ENCODE measurements around the gene STUB1.
A peak's percentile ranks its signal among the peaks of the same experiment; 100 is the strongest.

Gene STUB1

GRCh38 chr16:721765-722540 is 41.7 kb downstream of the STUB1 start:
- Histone ChIP-seq H3K27me3 (replicated peaks; ENCODE audit: insufficient read depth, low read length) (peaks cover 17% of the 10 kb centered on the region), H3K79me2 (ENCODE audit: low read length) (peaks cover 9% of the 10 kb centered on the region; the same call in 1 of the 2 replicates), H3K9ac (ENCODE audit: low read length) (no peak overlapping the region), H3K4me2 (ENCODE audit: low read depth, low read length) (peak overlapping the region; percentile 61), H3K27ac (ENCODE audit: low read length) (no peak overlapping the region; the same call in 1 of the 2 replicates), H3K9me2 (replicated peaks; ENCODE audit: insufficient read depth, low read length) (no peaks in the 10 kb centered on the region), H4K20me1 (ENCODE audit: insufficient read depth, low read length) (no peaks in the 10 kb centered on the region), H2AFZ (ENCODE audit: low read length) (no peak overlapping the region), H3K9me3 (replicated peaks; ENCODE audit: insufficient read depth, low read length) (no peaks in the 10 kb centered on the region), H3K4me1 (ENCODE audit: low read length) (peaks cover 9% of the 10 kb centered on the region), H3K4me3 (ENCODE audit: low read length) (peak overlapping the region; percentile 42), H3K36me3 (replicated peaks; ENCODE audit: insufficient read depth, low read length) (no peaks in the 10 kb centered on the region), H3F3A (ENCODE audit: insufficient read depth, low read length) (peaks cover 17% of the 10 kb centered on the region; the same call in 1 of the 2 replicates)
- DNase-seq, result no peak
- TF ChIP-seq EZH2 (optimal IDR thresholded peaks at IDR 0.05; ENCODE audit: low read depth, low read length) (no peak), EZH2phosphoT487 (IDR thresholded peaks at IDR 0.05; ENCODE audit: low read length) (no peak), CTCF (IDR thresholded peaks at IDR 0.05; ENCODE audit: low read length) (no peak)

GRCh38 chr16:722835-723633 is 42.8 kb downstream of the STUB1 start:
- Histone ChIP-seq H3K4me3 (ENCODE audit: low read length) (no peak overlapping the region), H2AFZ (ENCODE audit: low read length) (no peak overlapping the region), H3K4me1 (ENCODE audit: low read length) (peaks cover 9% of the 10 kb centered on the region)

GRCh38 chr16:723695-724094 is 43.5 kb downstream of the STUB1 start:
- Histone ChIP-seq H3K27ac (ENCODE audit: low read length) (no peak overlapping the region), H2AFZ (ENCODE audit: low read length) (no peak overlapping the region), H3K9me3 (replicated peaks; ENCODE audit: insufficient read depth, low read length) (no peaks in the 10 kb centered on the region), H3F3A (ENCODE audit: insufficient read depth, low read length) (peaks cover 23% of the 10 kb centered on the region; the same call in 1 of the 2 replicates), H3K27me3 (replicated peaks; ENCODE audit: insufficient read depth, low read length) (no peaks in the 10 kb centered on the region), H3K4me2 (ENCODE audit: low read depth, low read length) (no peak overlapping the region), H3K9me2 (replicated peaks; ENCODE audit: insufficient read depth, low read length) (no peaks in the 10 kb centered on the region), H3K4me3 (ENCODE audit: low read length) (no peak overlapping the region), H3K9ac (ENCODE audit: low read length) (no peak overlapping the region), H3K36me3 (replicated peaks; ENCODE audit: insufficient read depth, low read length) (no peaks in the 10 kb centered on the region), H3K79me2 (ENCODE audit: low read length) (peaks cover 9% of the 10 kb centered on the region; the same call in 1 of the 2 replicates), H4K20me1 (ENCODE audit: insufficient read depth, low read length) (no peaks in the 10 kb centered on the region), H3K4me1 (ENCODE audit: low read length) (peaks cover 9% of the 10 kb centered on the region)
- TF ChIP-seq EZH2phosphoT487 (IDR thresholded peaks at IDR 0.05; ENCODE audit: low read length), result no peak
- TF ChIP-seq CTCF (IDR thresholded peaks at IDR 0.05; ENCODE audit: low read length), result no peak
- no peak for DNase-seq

More at GRCh38 chr16:722835-723633, 42.8 kb downstream of the STUB1 start:
- no peak for DNase-seq
- Histone ChIP-seq H4K20me1 (ENCODE audit: insufficient read depth, low read length) (no peaks in the 10 kb centered on the region), H3K9ac (ENCODE audit: low read length) (no peak overlapping the region), H3K9me2 (replicated peaks; ENCODE audit: insufficient read depth, low read length) (no peaks in the 10 kb centered on the region), H3K79me2 (ENCODE audit: low read length) (peaks cover 9% of the 10 kb centered on the region; the same call in 1 of the 2 replicates), H3K27me3 (replicated peaks; ENCODE audit: insufficient read depth, low read length) (peaks cover 6% of the 10 kb centered on the region; the same call in 1 of the 2 replicates), H3K27ac (ENCODE audit: low read length) (no peak overlapping the region), H3K4me2 (ENCODE audit: low read depth, low read length) (no peak overlapping the region), H3K36me3 (replicated peaks; ENCODE audit: insufficient read depth, low read length) (no peaks in the 10 kb centered on the region), H3F3A (ENCODE audit: insufficient read depth, low read length) (peaks cover 23% of the 10 kb centered on the region; the same call in 1 of the 2 replicates), H3K9me3 (replicated peaks; ENCODE audit: insufficient read depth, low read length) (no peaks in the 10 kb centered on the region)
- TF ChIP-seq CTCF (IDR thresholded peaks at IDR 0.05; ENCODE audit: low read length) (no peak), EZH2 (optimal IDR thresholded peaks at IDR 0.05; ENCODE audit: low read depth, low read length) (no peak), EZH2phosphoT487 (IDR thresholded peaks at IDR 0.05; ENCODE audit: low read length) (no peak)

Data from MM.1S (cell line).